ENCODE data around the gene CCDC167. TPM values are rescaled to one million over a fixed set of nuclear protein-coding genes. Genes with fewer than 3 reads are reported as not detected.

CCDC167 gene
- total RNA-seq, 1 experiment from 2014 or later: 32.3 TPM

- Histone ChIP-seq H3K4me1 (no peaks in the 10 kb centered on the region), H3K27me3 (replicated peaks; ENCODE audit: control insufficient read depth, insufficient read depth, low read length) (no peaks in the 10 kb centered on the region), H3K36me3 (ENCODE audit: control insufficient read depth, insufficient read depth, low read length) (no peaks in the 10 kb centered on the region), H3K4me3 (ENCODE audit: low read depth, low read length) (no peak overlapping the region), H3K9me3 (no peaks in the 10 kb centered on the region)
- Mint-ChIP-seq H3K36me3 (ENCODE audit: insufficient read depth, unreplicated experiment) (no peaks in the 10 kb centered on the region), H3K4me3 (ENCODE audit: unreplicated experiment) (no peak overlapping the region), H3K4me1 (ENCODE audit: low read depth, unreplicated experiment) (no peaks in the 10 kb centered on the region), H3K9me3 (ENCODE audit: unreplicated experiment) (no peaks in the 10 kb centered on the region), H3K27me3 (ENCODE audit: insufficient read depth, unreplicated experiment) (no peaks in the 10 kb centered on the region), H3K27ac (ENCODE audit: unreplicated experiment) (no peak overlapping the region)
- no peak for DNase-seq
- CTCF ChIA-PET: no interaction called here
- POLR2A ChIA-PET: no interaction called here
- BruUV-seq (replicated peaks): no TSS peak
- intact Hi-C loops (cut with micrococcal nuclease; ENCODE audit: unreplicated experiment): no loop called here
- TF ChIP-seq CTCF (IDR thresholded peaks at IDR 0.05; ENCODE audit: insufficient read depth in 1 of 2, low read depth in 1 of 2, low read length in 1 of 2, severe bottlenecking in 1 of 2, unreplicated experiment in 1 of 2): no peak
These were observed 24.6 kb upstream of the CCDC167 start for GRCh38 chr6:37524025-37524969.

- H3K4me1 Mint-ChIP-seq (ENCODE audit: low read depth, unreplicated experiment): no peaks in the 10 kb centered on the region
- H3K27ac Mint-ChIP-seq (ENCODE audit: unreplicated experiment): no peak overlapping the region
- H3K9me3 ChIP-seq: no peaks in the 10 kb centered on the region
- ChIA-PET CTCF (no interaction called here), POLR2A (no interaction called here)
- no peaks in the 10 kb centered on the region for H3K4me1 ChIP-seq
- intact Hi-C loops (cut with micrococcal nuclease; ENCODE audit: unreplicated experiment): no loop called here
- no peaks in the 10 kb centered on the region for H3K27me3 Mint-ChIP-seq (ENCODE audit: insufficient read depth, unreplicated experiment)
- H3K4me3 Mint-ChIP-seq (ENCODE audit: unreplicated experiment): no peak overlapping the region
- no peak for DNase-seq
- TF ChIP-seq CTCF (IDR thresholded peaks at IDR 0.05; ENCODE audit: insufficient read depth in 1 of 2, low read depth in 1 of 2, low read length in 1 of 2, severe bottlenecking in 1 of 2, unreplicated experiment in 1 of 2): no peak
- no peaks in the 10 kb centered on the region for H3K36me3 Mint-ChIP-seq (ENCODE audit: insufficient read depth, unreplicated experiment)
- H3K27me3 ChIP-seq (replicated peaks; ENCODE audit: control insufficient read depth, insufficient read depth, low read length): no peaks in the 10 kb centered on the region
- no peaks in the 10 kb centered on the region for H3K9me3 Mint-ChIP-seq (ENCODE audit: unreplicated experiment)
- no peak overlapping the region for H3K4me3 ChIP-seq (ENCODE audit: low read depth, low read length)
- BruUV-seq (replicated peaks): no TSS peak
- H3K36me3 ChIP-seq (ENCODE audit: control insufficient read depth, insufficient read depth, low read length): no peaks in the 10 kb centered on the region
These were observed 23.7 kb upstream of the CCDC167 start for GRCh38 chr6:37523412-37523811.

GRCh38 chr6:37522836-37523235 lies 23.1 kb upstream of the CCDC167 start:
- Mint-ChIP-seq H3K27ac (ENCODE audit: unreplicated experiment) (no peak overlapping the region), H3K4me1 (ENCODE audit: low read depth, unreplicated experiment) (no peaks in the 10 kb centered on the region), H3K27me3 (ENCODE audit: insufficient read depth, unreplicated experiment) (no peaks in the 10 kb centered on the region), H3K36me3 (ENCODE audit: insufficient read depth, unreplicated experiment) (no peaks in the 10 kb centered on the region), H3K4me3 (ENCODE audit: unreplicated experiment) (no peak overlapping the region), H3K9me3 (ENCODE audit: unreplicated experiment) (no peaks in the 10 kb centered on the region)
- intact Hi-C loops (cut with micrococcal nuclease; ENCODE audit: unreplicated experiment): no loop called here
- no peak for DNase-seq
- Histone ChIP-seq H3K4me3 (ENCODE audit: low read depth, low read length) (no peak overlapping the region), H3K36me3 (ENCODE audit: control insufficient read depth, insufficient read depth, low read length) (no peaks in the 10 kb centered on the region), H3K9me3 (no peaks in the 10 kb centered on the region), H3K27me3 (replicated peaks; ENCODE audit: control insufficient read depth, insufficient read depth, low read length) (no peaks in the 10 kb centered on the region), H3K4me1 (no peaks in the 10 kb centered on the region)
- no peak for TF ChIP-seq CTCF (IDR thresholded peaks at IDR 0.05; ENCODE audit: insufficient read depth in 1 of 2, low read depth in 1 of 2, low read length in 1 of 2, severe bottlenecking in 1 of 2, unreplicated experiment in 1 of 2)
- ChIA-PET CTCF (no interaction called here), POLR2A (no interaction called here)
- no TSS peak for BruUV-seq (replicated peaks)

Data from Caco-2 (cell line).